Measurements from ENCODE around the gene TRAPPC10. TPM values are rescaled to one million over a fixed set of nuclear protein-coding genes. Genes with fewer than 3 reads are reported as not detected.
"Not testable (repeated sequence)": the region's sequence is repeated elsewhere in the genome, so short reads cannot be mapped to it uniquely, and the experiment has no call there.

The TRAPPC10 gene
- total and polyA plus RNA-seq, 5 donors from 2014 or later, result 13.5 to 132 (median 17.9) TPM

GRCh38 chr21:44154816-44155230 is 142.7 kb downstream of the TRAPPC10 start:
- H3K4me3 Mint-ChIP-seq; H3K27me3 Mint-ChIP-seq; H3K9me3 Mint-ChIP-seq; H3K27me3 ChIP-seq (ENCODE audit: control insufficient read depth, insufficient read depth, low read length); H3K4me1 ChIP-seq (ENCODE audit: control insufficient read depth, insufficient read depth, low read length, poor library complexity, severe bottlenecking); H3K27ac Mint-ChIP-seq; H3K4me1 Mint-ChIP-seq; H3K36me3 ChIP-seq (ENCODE audit: control insufficient read depth, insufficient read depth, low read length); H3K36me3 Mint-ChIP-seq; H3K9me3 ChIP-seq (ENCODE audit: control insufficient read depth in 2 of 2, low read length in 2 of 2); H3K27ac ChIP-seq (ENCODE audit: insufficient read depth, low read length, poor library complexity, severe bottlenecking); ATAC-seq (ENCODE audit: low read depth in 2 of 2); DNase-seq; H3K4me3 ChIP-seq (ENCODE audit: low read depth, low read length): not testable (repeated sequence)

DNA sequence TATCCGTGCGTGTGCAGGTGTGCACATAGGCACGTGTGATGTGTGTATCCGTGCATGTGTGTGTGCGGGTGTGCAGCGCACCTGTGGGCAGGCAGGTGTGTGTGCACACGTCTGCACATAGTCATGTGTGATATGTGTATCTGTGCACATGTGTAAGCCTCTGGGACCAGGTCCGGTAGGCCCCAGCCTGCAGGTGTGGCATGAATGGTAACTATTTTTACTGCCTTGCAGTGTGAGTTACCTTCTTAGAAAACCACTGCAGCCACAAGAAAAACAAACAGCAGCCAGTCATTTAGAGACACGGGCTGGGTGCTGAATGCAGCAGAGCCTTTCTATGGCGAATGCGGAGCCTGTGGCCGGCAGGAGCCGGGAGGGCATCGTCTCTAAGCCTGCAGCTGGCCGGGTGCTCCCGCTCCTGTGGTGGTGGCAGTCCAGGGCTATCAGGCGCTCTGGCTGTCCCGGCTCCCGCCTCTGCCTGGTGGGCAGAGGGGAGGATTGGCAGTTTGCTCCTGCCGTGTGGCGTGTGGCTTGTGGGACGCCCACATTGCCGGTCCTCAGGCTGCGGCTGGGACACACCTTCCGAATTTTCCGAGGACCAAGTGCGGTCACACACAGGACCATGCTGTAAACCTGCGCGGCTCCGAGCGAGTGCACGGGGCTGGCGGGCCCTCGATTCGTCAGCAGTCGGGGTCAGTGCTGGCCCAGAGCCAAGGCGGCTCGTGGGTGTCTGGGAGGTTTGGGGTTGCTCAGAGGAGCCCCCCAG is 143.3 kb downstream of the TRAPPC10 start:
- H3K27me3 ChIP-seq (ENCODE audit: control insufficient read depth, insufficient read depth, low read length); H3K4me3 ChIP-seq (ENCODE audit: low read depth, low read length); H3K4me1 Mint-ChIP-seq; H3K27me3 Mint-ChIP-seq; DNase-seq; H3K9me3 ChIP-seq (ENCODE audit: control insufficient read depth in 2 of 2, low read length in 2 of 2); H3K27ac Mint-ChIP-seq; H3K36me3 Mint-ChIP-seq; H3K4me3 Mint-ChIP-seq; H3K9me3 Mint-ChIP-seq; H3K36me3 ChIP-seq (ENCODE audit: control insufficient read depth, insufficient read depth, low read length); H3K4me1 ChIP-seq (ENCODE audit: control insufficient read depth, insufficient read depth, low read length, poor library complexity, severe bottlenecking): not testable (repeated sequence)
- peak; percentile 35 to 49 for ATAC-seq (ENCODE audit: low read depth in 2 of 2)
- peak overlapping the region; percentile 14 for H3K27ac ChIP-seq (ENCODE audit: insufficient read depth, low read length, poor library complexity, severe bottlenecking)

DNA sequence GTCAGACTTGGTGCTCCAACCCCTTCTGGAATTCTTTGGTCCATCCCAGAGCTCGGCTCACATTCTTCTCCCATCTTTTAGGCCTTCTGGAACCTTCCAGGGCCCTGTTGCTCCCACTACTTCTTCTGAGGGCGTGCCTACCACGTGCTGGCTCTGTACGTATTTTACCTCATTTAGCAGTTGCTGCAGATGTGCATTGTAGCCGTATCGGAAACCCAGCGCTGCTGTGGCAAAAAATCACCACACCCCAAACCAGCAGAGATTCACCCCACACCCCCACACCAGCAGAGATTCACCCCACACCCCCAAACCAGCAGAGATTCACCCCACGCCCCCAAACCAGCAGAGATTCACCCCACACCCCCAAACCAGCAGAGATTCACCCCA is 143.9 kb downstream of the TRAPPC10 start:
- not testable (repeated sequence) for H3K9me3 ChIP-seq (ENCODE audit: control insufficient read depth in 2 of 2, low read length in 2 of 2); DNase-seq; H3K4me1 ChIP-seq (ENCODE audit: control insufficient read depth, insufficient read depth, low read length, poor library complexity, severe bottlenecking); H3K27me3 Mint-ChIP-seq; H3K36me3 ChIP-seq (ENCODE audit: control insufficient read depth, insufficient read depth, low read length); H3K9me3 Mint-ChIP-seq; H3K27ac Mint-ChIP-seq; H3K36me3 Mint-ChIP-seq; H3K27ac ChIP-seq (ENCODE audit: insufficient read depth, low read length, poor library complexity, severe bottlenecking); H3K4me3 Mint-ChIP-seq; H3K4me3 ChIP-seq (ENCODE audit: low read depth, low read length); H3K4me1 Mint-ChIP-seq; H3K27me3 ChIP-seq (ENCODE audit: control insufficient read depth, insufficient read depth, low read length)
- peak in 1 of 2 donors; percentile 15 for ATAC-seq (ENCODE audit: low read depth in 2 of 2)

Other genes starting within 250 kb of the TRAPPC10 start
- 24.5 TPM for gene CSTB, start 236.0 kb upstream of the TRAPPC10 start, total RNA-seq
- gene CSTB, start 236.0 kb upstream of the TRAPPC10 start, polyA plus RNA-seq, result 100 to 1,000 TPM in 2 of 4 donors, 10 to 100 TPM in 2; 83.8 to 138 (median 93.9) TPM
- gene RRP1, start 222.7 kb upstream of the TRAPPC10 start, total RNA-seq, result 24.1 TPM
- gene RRP1, start 222.7 kb upstream of the TRAPPC10 start, polyA plus RNA-seq, result 10 to 100 TPM; 12.1 to 17.3 (median 14.2) TPM
- 67.8 TPM for gene AGPAT3, start 147.1 kb upstream of the TRAPPC10 start, total RNA-seq
- gene AGPAT3, start 147.1 kb upstream of the TRAPPC10 start, polyA plus RNA-seq, result 10 to 100 TPM; 13.3 to 19.8 (median 17.4) TPM
- 17.6 TPM for gene PWP2, start 95.1 kb downstream of the TRAPPC10 start, total RNA-seq
- gene PWP2, start 95.1 kb downstream of the TRAPPC10 start, polyA plus RNA-seq, result 10 to 100 TPM in 1 of 4 donors, 1 to 10 TPM in 1, under 1 TPM in 2; 0.78 to 15.7 (median 4.1) TPM
- 32.1 TPM for gene GATD3, start 121.4 kb downstream of the TRAPPC10 start, total RNA-seq
- 10 to 100 TPM in 2 of 4 donors, 1 to 10 TPM in 2; 3.9 to 51.4 (median 27.6) TPM for gene GATD3, start 121.4 kb downstream of the TRAPPC10 start, polyA plus RNA-seq
- gene ICOSLG, start 228.6 kb downstream of the TRAPPC10 start, total RNA-seq, result 22.6 TPM
- gene ICOSLG, start 228.6 kb downstream of the TRAPPC10 start, polyA plus RNA-seq, result 1 to 10 TPM in 2 of 4 donors, under 1 TPM in 2; 0.49 to 2.0 (median 1.3) TPM
- gene DNMT3L, start 249.6 kb downstream of the TRAPPC10 start, total RNA-seq, result not detected
- gene DNMT3L, start 249.6 kb downstream of the TRAPPC10 start, polyA plus RNA-seq, result not detected